Activated CD8-positive, alpha-beta memory T cell treated with anti-CD3 and anti-CD28 coated beads for 48 hours (primary cell): ENCODE data around the gene WNT10A.

Experiments
- DNase-seq, 3 experiments: peaks; one replicate each; pipeline ENCODE4 v3.0.0-alpha.2; 2020; ENCODE audit warnings: low read depth in 2 of 3, low spot score in 2 of 3

Gene WNT10A

GRCh38 chr2:218857371-218858137 is 23.1 kb upstream of the WNT10A start:
- no peak for DNase-seq

GRCh38 chr2:218858138-218858445 is 22.6 kb upstream of the WNT10A start:
- DNase-seq, result no peak

- no peak for DNase-seq
Measured at GRCh38 chr2:218858671-218859555, 21.7 kb upstream of the WNT10A start.

GRCh38 chr2:218859556-218859987 is 21.1 kb upstream of the WNT10A start, which contains the start of gene WNT6:
Gene WNT6 (plus strand): TSS chr2:218859805. CDS start chr2:218860038, 233 bp downstream.
- no peak for DNase-seq

- DNase-seq, result no peak
Measured at GRCh38 chr2:218859988-218860831, 20.4 kb upstream of the WNT10A start.

- DNase-seq, result no peak
Measured at GRCh38 chr2:218860950-218861381, 19.7 kb upstream of the WNT10A start.

- no peak for DNase-seq
Measured at GRCh38 chr2:218861645-218862318, 18.9 kb upstream of the WNT10A start.

- DNase-seq, result no peak
Measured at GRCh38 chr2:218863021-218863520, 17.6 kb upstream of the WNT10A start.

GRCh38 chr2:218865396-218865795 is 15.3 kb upstream of the WNT10A start:
- DNase-seq, result no peak

GRCh38 chr2:218865999-218866398 is 14.7 kb upstream of the WNT10A start:
- no peak for DNase-seq

GRCh38 chr2:218867900-218868299 is 12.8 kb upstream of the WNT10A start:
- no peak for DNase-seq

GRCh38 chr2:218869064-218869463 is 11.6 kb upstream of the WNT10A start:
- DNase-seq, result no peak

- DNase-seq, result no peak
Measured at GRCh38 chr2:218870984-218871344, 9.7 kb upstream of the WNT10A start.

- DNase-seq, result no peak
Measured at GRCh38 chr2:218871345-218872302, 9.0 kb upstream of the WNT10A start.

GRCh38 chr2:218872645-218873358 is 7.8 kb upstream of the WNT10A start:
- DNase-seq, result no peak

GRCh38 chr2:218873359-218874194 is 7.1 kb upstream of the WNT10A start:
- DNase-seq, result no peak

- no peak for DNase-seq
Measured at GRCh38 chr2:218875692-218876246, 4.9 kb upstream of the WNT10A start.
